ENCODE data around the gene UBE2G2.

Gene UBE2G2

GRCh38 chr21:44742418-44743153 lies 59.0 kb downstream of the UBE2G2 start:
- peak in 1 of 5 experiments; percentile 20 for DNase-seq

- no peak for DNase-seq
Observed at GRCh38 chr21:44741921-44742320, 59.7 kb downstream of the UBE2G2 start.

GRCh38 chr21:44740742-44741141 lies 60.9 kb downstream of the UBE2G2 start:
- no peak for DNase-seq

- DNase-seq: no peak
Observed at GRCh38 chr21:44739316-44739715, 62.3 kb downstream of the UBE2G2 start.

- no peak for DNase-seq
Observed at GRCh38 chr21:44738621-44739020, 63.0 kb downstream of the UBE2G2 start.

GRCh38 chr21:44737706-44738354 lies 63.8 kb downstream of the UBE2G2 start:
- DNase-seq: no peak

GRCh38 chr21:44736291-44737004 lies 65.2 kb downstream of the UBE2G2 start:
- DNase-seq: no peak

- DNase-seq: no peak
Observed at GRCh38 chr21:44735821-44736220, 65.8 kb downstream of the UBE2G2 start.

- DNase-seq: no peak
Observed at GRCh38 chr21:44734841-44735240, 66.8 kb downstream of the UBE2G2 start.

- DNase-seq: no peak
Observed at GRCh38 chr21:44734026-44734745, 67.4 kb downstream of the UBE2G2 start.

GRCh38 chr21:44732956-44733355 lies 68.7 kb downstream of the UBE2G2 start:
- no peak for DNase-seq

- DNase-seq: no peak
Observed at GRCh38 chr21:44732263-44732662, 69.4 kb downstream of the UBE2G2 start.

GRCh38 chr21:44730951-44731579 lies 70.6 kb downstream of the UBE2G2 start:
- no peak for DNase-seq

- no peak for DNase-seq
Observed at GRCh38 chr21:44730028-44730395, 71.6 kb downstream of the UBE2G2 start.

- no peak for DNase-seq
Observed at GRCh38 chr21:44729336-44730027, 72.1 kb downstream of the UBE2G2 start.

GRCh38 chr21:44728716-44729115 lies 72.9 kb downstream of the UBE2G2 start:
- DNase-seq: no peak

GRCh38 chr21:44727757-44728156 lies 73.9 kb downstream of the UBE2G2 start:
- DNase-seq: no peak

GRCh38 chr21:44727321-44727720 lies 74.3 kb downstream of the UBE2G2 start:
- no peak for DNase-seq

GRCh38 chr21:44726826-44727225 lies 74.8 kb downstream of the UBE2G2 start:
- no peak for DNase-seq

- no peak for DNase-seq
Observed at GRCh38 chr21:44724926-44725325, 76.7 kb downstream of the UBE2G2 start.

- DNase-seq: no peak
Observed at GRCh38 chr21:44724196-44724595, 77.4 kb downstream of the UBE2G2 start.
